Activated CD8-positive, alpha-beta memory T cell treated with anti-CD3 and anti-CD28 coated beads, Interleukin-2, amount 50 U/mL, for 1 hour (primary cell): ENCODE data around the gene TGIF2LY.
"Not testable (repeated sequence)": the region's sequence is repeated elsewhere in the genome, so short reads cannot be mapped to it uniquely, and the experiment has no call there.

Experiments
- DNase-seq: peaks from one replicate; pipeline ENCODE4 v3.0.0-alpha.2; 2020; ENCODE audit errors: extremely low read depth

Gene TGIF2LY

GRCh38 chrY:3578767-3579166, at the start of gene TGIF2LY:
Gene TGIF2LY, plus strand, starts transcription at chrY:3579067. Its CDS starts 178 bp downstream, at chrY:3579245.
- not testable (repeated sequence) for DNase-seq
